Renal cortical epithelial cell (primary cell): Measurements from ENCODE around the gene ST6GALNAC3. TPM values are rescaled to one million over a fixed set of nuclear protein-coding genes. Genes with fewer than 3 reads are reported as not detected.
A peak's percentile ranks its signal among the peaks of the same experiment; 100 is the strongest.

ENCODE experiments used
- DNase-seq: peaks from one replicate; pipeline ENCODE4 v3.0.0-alpha.2; 2011; ENCODE audit warnings: low read depth
- total RNA-seq: library from RNA; depleted of rRNA; stranded (reverse); fragments of >200 nt; gene quantifications from 2 replicates; pipeline ENCODE4 v1.2.3, GENCODE V29; 2014

ST6GALNAC3 gene
- total RNA-seq, 1 donor from 2014 or later: 0.50 TPM

- DNase-seq: peak; percentile 37
These were observed 68.4 kb downstream of the ST6GALNAC3 start for GRCh38 chr1:76142771-76143540.

DNA sequence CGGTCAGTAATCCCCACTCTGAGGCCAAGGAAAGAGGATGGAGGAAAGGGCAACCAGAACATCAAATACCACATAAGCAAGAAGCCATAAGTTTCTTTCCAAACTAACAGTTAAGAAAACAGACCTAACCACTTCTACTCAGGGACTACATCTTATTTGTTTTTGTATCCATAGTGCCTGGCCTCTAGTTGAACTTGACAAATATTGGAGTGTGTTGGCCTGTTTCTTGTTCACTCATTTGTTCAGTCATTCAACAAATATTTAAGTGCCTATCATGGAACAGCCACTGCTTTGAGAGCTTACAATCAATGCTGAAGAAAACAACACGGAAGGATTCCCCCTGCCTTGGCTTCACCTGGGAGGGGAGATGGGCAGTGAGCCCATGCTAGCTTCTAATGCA is 69.7 kb downstream of the ST6GALNAC3 start:
- no peak for DNase-seq

GRCh38 chr1:76145332-76145731 is 70.8 kb downstream of the ST6GALNAC3 start:
- no peak for DNase-seq

- DNase-seq: no peak
These were observed 71.6 kb downstream of the ST6GALNAC3 start for GRCh38 chr1:76146184-76146583.

DNA sequence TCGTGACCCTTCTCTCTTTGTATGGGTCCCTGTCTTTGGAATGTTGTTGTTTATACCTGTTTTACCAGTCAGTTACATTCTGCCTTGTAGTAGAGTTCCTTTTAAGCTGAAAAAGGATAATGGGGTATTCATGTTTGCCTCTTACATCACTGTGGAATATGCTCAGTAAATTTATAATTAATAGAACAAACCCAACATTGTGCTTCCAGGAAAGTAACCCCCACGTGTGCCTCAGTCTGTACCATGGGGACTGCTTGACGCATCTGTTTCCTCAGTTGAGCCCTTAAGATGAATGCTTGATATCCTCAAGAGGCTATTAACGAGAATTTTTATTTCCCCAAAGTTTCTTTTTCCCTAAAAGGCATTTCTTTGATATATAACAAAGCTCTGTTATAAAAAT is 73.4 kb downstream of the ST6GALNAC3 start:
- DNase-seq: no peak

- no peak for DNase-seq
These were observed 73.9 kb downstream of the ST6GALNAC3 start for GRCh38 chr1:76148460-76148859.

DNA sequence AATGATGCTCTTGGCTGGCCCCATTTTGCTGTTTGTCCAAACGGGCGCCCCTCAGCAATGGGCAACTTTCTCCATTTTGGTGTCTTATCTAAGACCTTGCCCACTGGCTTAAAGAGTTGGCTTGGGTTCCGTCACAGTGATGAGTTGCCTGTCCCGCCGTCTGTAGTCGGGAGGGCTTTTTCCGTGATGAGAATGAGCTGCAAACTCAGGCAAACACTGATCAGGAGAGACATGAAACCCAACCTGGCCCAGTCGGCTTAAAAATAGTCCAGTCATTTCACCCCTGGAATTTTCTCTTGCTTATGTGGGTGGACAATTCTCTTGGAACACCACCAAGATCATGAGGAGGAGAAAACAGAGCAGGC is 79.3 kb downstream of the ST6GALNAC3 start:
- DNase-seq: no peak

- DNase-seq: peak; percentile 78
These were observed 79.8 kb downstream of the ST6GALNAC3 start for GRCh38 chr1:76154206-76154956.

DNA sequence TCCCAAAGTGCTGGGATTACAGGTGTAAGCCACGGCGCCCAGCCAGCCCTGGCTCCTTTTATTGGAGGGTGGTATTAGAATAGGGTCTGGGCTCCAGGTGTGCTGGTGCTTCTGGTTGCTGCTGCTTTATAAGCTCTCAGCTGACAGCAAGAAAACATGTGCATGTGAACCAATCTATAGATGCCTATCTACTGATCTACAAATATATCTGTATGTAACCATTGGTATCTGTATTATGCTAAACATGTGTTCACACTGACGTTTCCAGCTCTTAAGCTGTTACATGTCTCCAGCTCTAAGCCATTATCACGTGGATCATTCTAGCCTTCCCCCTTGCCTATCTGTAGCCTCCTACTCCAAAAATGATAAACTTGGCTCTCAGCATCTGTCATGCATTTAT is 82.4 kb downstream of the ST6GALNAC3 start:
- no peak for DNase-seq

DNA sequence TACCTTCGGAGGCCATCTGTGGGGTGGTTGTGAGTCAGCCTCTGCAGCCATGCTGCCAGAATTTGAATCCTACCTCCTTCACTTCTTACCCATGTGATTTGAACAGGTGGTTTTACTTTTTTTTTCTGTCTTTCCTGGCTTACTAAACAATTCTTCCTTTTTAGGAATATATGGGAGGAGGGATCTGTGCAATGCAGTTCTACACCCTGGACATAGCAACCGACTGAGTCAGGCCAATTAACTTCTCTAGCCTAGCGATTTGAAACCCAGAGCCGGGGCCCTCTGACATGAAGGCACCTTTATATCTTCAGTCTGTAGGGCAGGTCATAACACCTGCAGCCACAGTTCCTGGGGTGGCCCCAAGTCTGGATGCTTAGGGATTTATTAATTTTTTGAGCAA is 83.6 kb downstream of the ST6GALNAC3 start:
- peak; percentile 40 for DNase-seq

- no peak for DNase-seq
These were observed 85.7 kb downstream of the ST6GALNAC3 start for GRCh38 chr1:76160225-76160624.

- DNase-seq: no peak
These were observed 86.9 kb downstream of the ST6GALNAC3 start for GRCh38 chr1:76161451-76161850.

- DNase-seq: no peak
These were observed 87.7 kb downstream of the ST6GALNAC3 start for GRCh38 chr1:76162254-76162653.

DNA sequence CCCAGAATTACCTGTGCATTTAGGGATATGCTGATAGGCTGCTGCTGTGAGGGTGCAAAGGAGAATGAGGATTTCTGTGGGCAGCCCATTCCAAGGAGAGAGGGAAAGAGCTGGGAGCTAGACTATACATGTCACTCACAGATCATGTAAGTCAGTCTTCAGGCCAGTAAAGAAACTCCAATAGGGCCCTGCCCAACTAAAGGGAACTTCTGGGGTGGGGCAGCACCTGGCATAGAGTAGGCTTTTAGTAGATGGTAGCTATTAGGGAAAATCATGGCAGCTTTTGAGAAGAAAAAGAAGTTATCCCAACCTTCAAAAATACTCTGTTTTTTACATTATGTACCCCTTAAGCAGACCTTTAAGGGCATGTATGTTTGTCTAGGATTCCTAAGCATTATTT is 89.6 kb downstream of the ST6GALNAC3 start:
- DNase-seq: no peak

DNA sequence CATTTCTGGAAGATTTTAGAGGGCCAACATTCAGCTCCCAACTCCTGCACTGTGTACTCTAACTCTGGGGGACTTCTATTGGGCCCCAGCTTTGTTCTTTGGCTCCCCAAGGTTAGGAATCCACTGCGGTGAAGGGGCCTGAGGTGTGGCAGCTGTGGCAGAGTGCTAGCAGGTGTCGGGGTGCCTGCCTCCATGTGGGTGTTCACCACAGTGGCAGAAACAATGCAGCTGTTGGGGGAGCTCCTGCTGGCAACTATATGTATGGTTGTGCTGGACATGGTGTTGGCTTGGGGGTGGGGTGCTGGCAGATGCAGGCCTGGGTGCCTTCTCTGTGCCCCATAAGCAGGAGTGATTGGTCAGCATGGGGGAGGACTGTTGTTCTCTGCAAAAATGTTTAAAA is 95.5 kb downstream of the ST6GALNAC3 start:
- no peak for DNase-seq

GRCh38 chr1:76170513-76170912 is 96.0 kb downstream of the ST6GALNAC3 start:
- DNase-seq: no peak

DNA sequence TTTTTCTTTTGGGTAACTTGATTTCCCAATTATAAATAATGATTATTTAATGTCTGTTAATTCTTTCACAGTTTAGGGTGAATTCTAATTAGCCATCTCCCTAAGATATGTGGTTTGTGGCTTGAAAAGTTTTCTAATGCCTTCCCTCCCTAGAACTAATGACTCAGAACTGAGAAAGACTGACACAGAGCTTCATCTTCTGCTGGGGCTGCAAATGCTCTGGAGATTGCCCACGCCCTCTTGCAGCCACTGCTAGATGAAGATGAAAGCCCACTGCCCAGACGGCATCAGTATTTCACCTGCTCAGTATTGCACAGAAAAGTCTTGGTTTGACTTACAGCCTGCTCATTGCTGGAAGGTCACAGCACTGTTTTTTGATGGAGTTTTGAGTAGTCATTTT is 101.5 kb downstream of the ST6GALNAC3 start:
- peak; percentile 52 for DNase-seq

GRCh38 chr1:76177615-76178014 is 103.1 kb downstream of the ST6GALNAC3 start:
- DNase-seq: peak; percentile 35

DNA sequence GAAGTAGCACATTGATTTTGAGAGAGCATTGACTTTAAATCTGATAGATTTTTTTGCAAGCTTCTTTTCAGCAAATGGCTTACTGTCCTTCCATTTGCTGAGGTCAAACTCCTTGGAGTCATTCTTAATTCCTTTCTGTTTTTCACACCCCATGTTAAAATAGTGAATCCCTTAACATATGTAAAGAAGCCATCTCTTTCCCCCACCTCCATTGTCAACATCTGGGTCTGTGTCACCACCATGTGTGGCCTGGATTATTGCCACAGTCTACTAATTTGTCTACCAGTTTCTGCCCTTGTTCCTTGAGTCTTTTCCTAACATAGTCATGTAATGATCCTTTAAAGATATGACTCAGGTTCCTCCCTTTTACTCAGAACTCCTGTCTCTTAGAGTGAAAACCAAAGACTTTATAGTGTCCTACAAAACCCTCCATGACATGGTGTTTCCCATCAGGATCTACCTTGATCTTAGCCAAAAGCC is 104.7 kb downstream of the ST6GALNAC3 start:
- DNase-seq: no peak

DNA sequence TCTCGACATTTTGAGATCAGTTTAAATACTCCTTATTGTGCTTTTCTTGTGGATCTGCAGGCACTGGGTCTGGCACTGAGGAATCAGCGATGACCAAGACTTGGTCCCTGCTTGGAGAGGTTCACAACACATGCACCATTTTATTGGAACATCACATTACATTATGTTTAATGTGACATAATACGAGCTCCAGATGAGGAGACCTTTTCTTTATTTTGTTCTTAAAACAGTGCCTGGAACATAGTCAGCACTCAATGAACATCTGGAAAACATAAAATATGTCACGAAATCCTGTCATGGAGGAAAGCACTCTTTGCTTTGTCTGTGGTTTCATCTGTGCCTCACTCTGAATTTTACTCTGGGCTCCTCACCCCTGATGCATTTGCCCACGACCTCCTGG is 110.7 kb downstream of the ST6GALNAC3 start:
- DNase-seq: no peak

- DNase-seq: no peak
These were observed 112.1 kb downstream of the ST6GALNAC3 start for GRCh38 chr1:76186554-76187170.

DNA sequence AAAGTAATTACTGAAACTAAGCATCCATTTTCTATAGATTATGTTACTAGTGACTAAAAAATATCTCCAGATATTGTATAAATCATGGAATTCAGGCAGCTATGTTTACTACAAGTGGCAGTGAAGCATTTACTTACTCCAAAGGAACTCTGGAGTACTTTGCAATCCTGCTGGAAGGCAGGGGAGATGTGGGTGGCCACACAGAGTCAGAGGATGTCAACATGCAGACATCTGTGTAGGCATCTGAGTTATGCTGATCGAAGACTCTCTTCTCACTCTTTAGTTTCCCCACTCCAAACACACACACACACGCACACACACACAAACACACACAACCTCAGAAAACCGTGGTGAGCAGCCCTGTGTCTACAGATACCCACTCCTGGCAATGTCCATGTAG is 112.9 kb downstream of the ST6GALNAC3 start:
- DNase-seq: no peak

DNA sequence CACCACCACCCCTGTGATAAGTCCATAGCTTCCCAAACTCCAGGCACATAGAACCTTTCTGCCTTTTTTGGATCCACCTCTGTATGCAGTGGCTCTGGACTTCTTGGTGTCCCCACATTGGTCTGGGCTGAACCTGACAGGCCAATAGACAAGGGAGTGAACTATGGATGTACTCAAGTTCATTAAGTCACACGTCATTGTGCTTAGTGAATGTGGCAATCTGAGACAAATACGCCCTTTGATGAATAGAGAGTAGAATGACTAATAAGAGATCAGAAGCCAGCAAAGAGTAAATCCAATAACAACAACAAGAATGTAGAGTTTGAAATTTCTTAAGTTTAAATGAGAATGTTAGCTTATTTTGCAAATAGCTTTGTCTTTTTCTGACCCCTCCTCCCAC is 114.8 kb downstream of the ST6GALNAC3 start:
- no peak for DNase-seq
